GM12878 (cell line): Measurements from ENCODE around the gene ETS1. TPM values are rescaled to one million over a fixed set of nuclear protein-coding genes. Genes with fewer than 3 reads are reported as not detected.

Experiments used
- ATAC-seq: fragments of 200-7000 bp; cut with Tn5 transposase; 3 replicates; pipeline ENCODE4 v1.9.1; 2020; ENCODE audit warnings: mild to moderate bottlenecking, moderate library complexity
- BruUV-seq: library from RNA; stranded (reverse); fragments of 400-500 nt; replicated peaks from 2 replicates; lab custom pipeline; 2021; lab: Mats Ljungman, UMichigan
- CTCF ChIA-PET: fragments of 300-600 bp; sonication (Branson Sonifier 250); formaldehyde crosslinking; extraction: SDS; loops from one replicate; lab custom pipeline; 2021; ENCODE audit warnings: inconsistent platforms; lab: Yijun Ruan, JAX
- POLR2A ChIA-PET: fragments of 350-600 bp; formaldehyde crosslinking; extraction: SDS; loops from one replicate; lab custom pipeline; 2021; ENCODE audit warnings: inconsistent platforms; lab: Charles Lee
- RAD21 ChIA-PET: fragments of 300-600 bp; sonication (Branson Sonifier 250); formaldehyde crosslinking; loops from one replicate; lab custom pipeline; 2023; ENCODE audit warnings: antibody characterized with exemption; ENCODE audit not compliant: unreplicated experiment; lab: Charles Lee
- SMC1A ChIA-PET: fragments of 300-600 bp; sonication (Branson Sonifier 250); formaldehyde crosslinking; loops from one replicate; lab custom pipeline; 2023; ENCODE audit not compliant: unreplicated experiment, uncharacterized antibody; lab: Charles Lee
- DNase-seq: peaks from one replicate; pipeline ENCODE4 v3.0.0-alpha.2; 2011; ENCODE audit warnings: low read depth, low spot score
- FAIRE-seq: peaks from 3 replicates; lab custom pipeline; 2011; peaks lifted over from hg19 to GRCh38; lab: Jason Lieb, UNC
- H2AFZ ChIP-seq: 2 replicates; pipeline ENCODE4 v1.6.0; 2011; ENCODE audit warnings: low read depth, low read length, control low read depth; ENCODE audit not compliant: control insufficient read depth
- H3K27ac ChIP-seq: 2 replicates; pipeline ENCODE4 v1.5.1; 2011; ENCODE audit warnings: control low read depth; ENCODE audit not compliant: control insufficient read depth, insufficient read depth
- H3K27me3 ChIP-seq, 2 experiments: replicated peaks in 1 of 2; 2 replicates each; pipeline versions ENCODE4 v1.6.0 to v1.6.1; 2011; ENCODE audit warnings: low read length in 1 of 2; ENCODE audit not compliant: control insufficient read depth in 2 of 2, insufficient read depth in 2 of 2
- H3K36me3 ChIP-seq, 2 experiments: 2 replicates each; pipeline ENCODE4 v1.5.1; 2011; ENCODE audit warnings: low read length in 1 of 2; ENCODE audit not compliant: control insufficient read depth in 2 of 2, insufficient read depth in 2 of 2
- H3K4me1 ChIP-seq: 2 replicates; pipeline ENCODE4 v1.6.1; 2011; ENCODE audit warnings: mild to moderate bottlenecking, low read length, moderate library complexity, mixed read lengths; ENCODE audit not compliant: control insufficient read depth, insufficient read depth
- H3K4me2 ChIP-seq: 2 replicates; pipeline ENCODE4 v1.6.0; 2011; ENCODE audit warnings: control low read depth; ENCODE audit not compliant: control insufficient read depth, insufficient read depth
- H3K4me3 ChIP-seq: fragments of 200-600 bp; sonication (generic); 2 replicates; pipeline ENCODE4 v1.5.1; 2016
- H3K79me2 ChIP-seq: 2 replicates; pipeline ENCODE4 v1.6.0; 2011; ENCODE audit warnings: low read length; ENCODE audit not compliant: control insufficient read depth, insufficient read depth
- H3K9ac ChIP-seq: 2 replicates; pipeline ENCODE4 v1.8.0; 2011; ENCODE audit warnings: low read length, control low read depth, mixed read lengths; ENCODE audit not compliant: control insufficient read depth, insufficient read depth
- H3K9me3 ChIP-seq: replicated peaks from 3 replicates; pipeline ENCODE4 v1.5.1; 2011; ENCODE audit warnings: mild to moderate bottlenecking, low read length; ENCODE audit not compliant: control insufficient read depth, insufficient read depth
- H4K20me1 ChIP-seq: 2 replicates; pipeline ENCODE4 v1.6.0; 2011; ENCODE audit not compliant: control insufficient read depth, insufficient read depth
- BMI1 ChIP-seq: fragments of 450-650 bp; IDR thresholded peaks from 2 replicates; pipeline ENCODE4 v1.6.1; 2016; ENCODE audit warnings: mild to moderate bottlenecking, moderate library complexity, borderline replicate concordance
- BRCA1 ChIP-seq: IDR thresholded peaks from 2 replicates; pipeline ENCODE4 v1.6.1; 2011; ENCODE audit warnings: low read depth, low read length, improper control_type of control experiment
- CBX3 ChIP-seq: fragments of 200-600 bp; sonication (generic); IDR thresholded peaks from 2 replicates; pipeline ENCODE4 v1.6.1; 2016; ENCODE audit warnings: low read depth, borderline replicate concordance
- DPF2 ChIP-seq: fragments of 450-650 bp; IDR thresholded peaks from 2 replicates; pipeline ENCODE4 v1.6.1; 2017; ENCODE audit warnings: mild to moderate bottlenecking
- FOS ChIP-seq: IDR thresholded peaks from 3 replicates; pipeline ENCODE4 v1.6.1; 2011; ENCODE audit warnings: borderline replicate concordance; ENCODE audit not compliant: insufficient read length; ENCODE audit errors: extremely low read depth
- FOXM1 ChIP-seq: IDR thresholded peaks from 2 replicates; pipeline ENCODE4 v1.6.1; 2012; ENCODE audit warnings: low read depth, mild to moderate bottlenecking, inconsistent platforms, low read length, moderate library complexity
- KDM1A ChIP-seq: fragments of 200-600 bp; sonication (generic); IDR thresholded peaks from 2 replicates; pipeline ENCODE4 v1.6.1; 2016; ENCODE audit warnings: borderline replicate concordance
- NBN ChIP-seq: fragments of 450-650 bp; IDR thresholded peaks from 2 replicates; pipeline ENCODE4 v1.6.1; 2016
- PAX8 ChIP-seq: fragments of 450-650 bp; IDR thresholded peaks from 2 replicates; pipeline ENCODE4 v1.6.1; 2017; ENCODE audit warnings: mild to moderate bottlenecking, moderate library complexity
- RAD21 ChIP-seq: IDR thresholded peaks from 2 replicates; pipeline ENCODE4 v1.6.1; 2011; ENCODE audit warnings: mild to moderate bottlenecking, low read depth, low read length, moderate library complexity; ENCODE audit not compliant: insufficient read depth
- SMC3 ChIP-seq: IDR thresholded peaks from 2 replicates; pipeline ENCODE4 v1.6.1; 2011; ENCODE audit warnings: low read length, improper control_type of control experiment, borderline replicate concordance
- YBX1 ChIP-seq: fragments of 450-650 bp; IDR thresholded peaks from 2 replicates; pipeline ENCODE4 v1.6.1; 2016; ENCODE audit warnings: antibody characterized with exemption
- ZNF622 ChIP-seq: fragments of 450-650 bp; IDR thresholded peaks from 2 replicates; pipeline ENCODE4 v1.6.1; 2017; ENCODE audit warnings: mild to moderate bottlenecking, inconsistent platforms
- WGBS: methylation state at CpG from one replicate; pipeline ENCODE4 v1.1.6; 2016; ENCODE audit warnings: low lambda C conversion rate; ENCODE audit not compliant: insufficient replicate concordance, insufficient coverage; ENCODE audit errors: missing lambda C conversion rate; 5-methylcytosine and 5-hydroxymethylcytosine counted together
- in situ Hi-C: fragments of 300-500 bp; cut with MboI; formaldehyde crosslinking; loops from 9 replicates; pipeline ENCODE4 v1.14.3; 2018; ENCODE audit warnings: mixed read lengths
- intact Hi-C: fragments of 100-400 bp; cut with micrococcal nuclease; formaldehyde crosslinking; loops from one replicate; pipeline ENCODE4 v1.14.2; 2022; ENCODE audit not compliant: unreplicated experiment
- polyA plus RNA-seq, 11 experiments: library from polyadenylated mRNA; depleted of rRNA in 4 of 11; unstranded in 6 of 11; stranded (reverse) in 5 of 11; fragments of >200 nt; fragmentation: Nextera tagmentation in 4 of 11; fragmentation: Illumina TruSeq in 1 of 11; extraction: Ambion mirVana in 4 of 11; extraction: Trizol in 1 of 11; gene quantifications; 1 replicate in 1 of 11; 2 replicates in 10 of 11; pipeline versions ENCODE4 v1.2.1 to v1.2.3, GENCODE V29; 2011 to 2016; ENCODE audit warnings: inconsistent platforms in 2 of 11, missing spikeins in 2 of 11, low read depth in 1 of 11
- total RNA-seq, 4 experiments: library from RNA; depleted of rRNA in 3 of 4; stranded (reverse); fragments of >200 nt in 3 of 4; fragmentation: Illumina TruSeq in 1 of 4; extraction: Trizol in 1 of 4; gene quantifications; 2 replicates each; pipeline versions ENCODE4 v1.2.1 to v1.2.3, GENCODE V29; 2013 to 2021
- TF ChIP-seq, protein P1 (sequence below): IDR thresholded peaks from 2 replicates; pipeline ENCODE4 v1.6.1; 2012; ENCODE audit warnings: low read depth, low read length, improper control_type of control experiment

The ETS1 gene
- total and polyA plus RNA-seq, 10 of the 15 experiments (the other 5 are each of a cell fraction or from before 2014, with no cell fraction given), result 12.5 to 112 (median 55.5) TPM

DNA sequence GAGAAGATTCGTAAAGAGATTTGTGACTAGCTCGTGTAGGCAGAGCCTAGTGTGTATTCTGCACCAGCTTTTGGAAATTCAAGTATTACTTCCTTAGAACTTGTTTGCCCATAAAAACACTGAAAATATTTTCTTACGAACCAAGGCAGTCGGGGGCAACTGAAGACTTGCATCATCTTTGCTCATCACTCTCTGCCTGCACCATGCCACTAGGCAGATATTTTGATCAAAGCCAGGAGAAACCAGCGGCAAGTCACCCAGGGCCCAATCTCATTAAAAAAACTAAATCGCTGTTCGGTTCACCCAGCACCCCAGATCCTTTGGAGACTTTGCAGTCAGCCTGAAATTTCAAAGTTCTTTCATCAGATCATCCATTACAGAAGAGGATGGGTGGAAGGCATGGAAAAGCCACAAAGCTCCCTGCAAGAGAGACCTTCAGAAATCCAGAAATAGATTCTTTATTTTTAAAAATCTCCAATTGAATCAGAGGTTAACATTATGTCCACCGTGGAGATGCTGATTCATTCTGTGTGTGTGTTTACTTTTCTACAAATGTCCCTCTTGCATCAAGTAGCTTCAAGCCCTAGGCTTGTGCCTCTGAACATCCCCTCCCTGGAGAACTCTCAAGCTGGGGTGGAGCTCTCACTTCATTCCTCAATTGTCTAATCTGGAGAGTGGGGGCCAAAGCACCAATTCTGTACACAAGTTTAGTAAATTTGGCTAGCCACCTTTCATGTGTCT, 78.4 kb downstream of the ETS1 start:
- Histone ChIP-seq H3K79me2 (peaks cover 98% of the 10 kb centered on the region), H3K4me1 (peaks cover 31% of the 10 kb centered on the region), H3K27ac (no peak overlapping the region), H3K4me3 (0 out of 2 replicates have a peak overlapping the region, but pooled peaks have one; percentile 11), H3K9me3 (no peaks in the 10 kb centered on the region), H3K4me2 (peak overlapping the region; percentile 60; the same call in 1 of the 2 replicates), H3K27me3 (no peaks in the 10 kb centered on the region), H3K9ac (no peak overlapping the region), H2AFZ (no peak overlapping the region), H4K20me1 (no peaks in the 10 kb centered on the region; the same call in 1 of the 2 replicates), H3K36me3 (peaks cover 9 to 16% of the 10 kb centered on the region in 2 experiments)
- CTCF ChIA-PET, result interaction anchor here (0.7 to 4.6 kb wide), 4 partner anchors 10 to 322 kb away, joined by 3 to 24 read pairs (median 6); no protein-coding TSS in a partner anchor
- in situ Hi-C loops (no loop called here), intact Hi-C loops (no loop called here)
- DNase-seq (no peak), FAIRE-seq (no peak), ATAC-seq (no peak)
- POLR2A ChIA-PET, result interaction anchor here (0.8 to 2.5 kb wide), 5 partner anchors 9 to 115 kb away, joined by 3 to 9 read pairs (median 7); no protein-coding TSS in a partner anchor
- RAD21 ChIA-PET, result interaction anchor here (2.9 kb wide), 1 partner anchor 10 kb away, joined by 16 read pairs; no protein-coding TSS in a partner anchor
- SMC1A ChIA-PET, result interaction anchor here (0.9 to 5.4 kb wide), 12 partner anchors 8 to 209 kb away, joined by 3 to 52 read pairs (median 5); no protein-coding TSS in a partner anchor
- 55% methylated on average over 8 of the region's 8 CpGs for WGBS
- no peak for TF ChIP-seq PAX8
- no peak for TF ChIP-seq FOS
- no peak for TF ChIP-seq YBX1
- no peak for TF ChIP-seq BRCA1
- TF ChIP-seq CBX3, result no peak
- no peak for TF ChIP-seq BMI1
- no peak for TF ChIP-seq RAD21
- no peak for TF ChIP-seq SMC3
- TF ChIP-seq DPF2, result no peak
- TF ChIP-seq FOXM1, result no peak
- TF ChIP-seq, protein P1, sequence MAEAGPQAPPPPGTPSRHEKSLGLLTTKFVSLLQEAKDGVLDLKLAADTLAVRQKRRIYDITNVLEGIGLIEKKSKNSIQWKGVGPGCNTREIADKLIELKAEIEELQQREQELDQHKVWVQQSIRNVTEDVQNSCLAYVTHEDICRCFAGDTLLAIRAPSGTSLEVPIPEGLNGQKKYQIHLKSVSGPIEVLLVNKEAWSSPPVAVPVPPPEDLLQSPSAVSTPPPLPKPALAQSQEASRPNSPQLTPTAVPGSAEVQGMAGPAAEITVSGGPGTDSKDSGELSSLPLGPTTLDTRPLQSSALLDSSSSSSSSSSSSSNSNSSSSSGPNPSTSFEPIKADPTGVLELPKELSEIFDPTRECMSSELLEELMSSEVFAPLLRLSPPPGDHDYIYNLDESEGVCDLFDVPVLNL, result no peak
- no peak for TF ChIP-seq KDM1A
- no peak for TF ChIP-seq ZNF622
- no peak for TF ChIP-seq NBN
- BruUV-seq, result no TSS peak
